GM19351 (cell line): ENCODE results near the gene ZC3H12D.
"Not testable (repeated sequence)": the region's sequence is repeated elsewhere in the genome, so short reads cannot be mapped to it uniquely, and the experiment has no call there.

ENCODE experiments used
- ATAC-seq: cut with Tn5 transposase; IDR thresholded peaks from one replicate; pipeline ENCODE4 v1.9.1; 2021; ENCODE audit warnings: mild to moderate bottlenecking, moderate library complexity; ENCODE audit not compliant: unreplicated experiment

ZC3H12D gene

GRCh38 chr6:149444360-149445094, 40.3 kb downstream of the ZC3H12D start:
- not testable (repeated sequence) for ATAC-seq

DNA sequence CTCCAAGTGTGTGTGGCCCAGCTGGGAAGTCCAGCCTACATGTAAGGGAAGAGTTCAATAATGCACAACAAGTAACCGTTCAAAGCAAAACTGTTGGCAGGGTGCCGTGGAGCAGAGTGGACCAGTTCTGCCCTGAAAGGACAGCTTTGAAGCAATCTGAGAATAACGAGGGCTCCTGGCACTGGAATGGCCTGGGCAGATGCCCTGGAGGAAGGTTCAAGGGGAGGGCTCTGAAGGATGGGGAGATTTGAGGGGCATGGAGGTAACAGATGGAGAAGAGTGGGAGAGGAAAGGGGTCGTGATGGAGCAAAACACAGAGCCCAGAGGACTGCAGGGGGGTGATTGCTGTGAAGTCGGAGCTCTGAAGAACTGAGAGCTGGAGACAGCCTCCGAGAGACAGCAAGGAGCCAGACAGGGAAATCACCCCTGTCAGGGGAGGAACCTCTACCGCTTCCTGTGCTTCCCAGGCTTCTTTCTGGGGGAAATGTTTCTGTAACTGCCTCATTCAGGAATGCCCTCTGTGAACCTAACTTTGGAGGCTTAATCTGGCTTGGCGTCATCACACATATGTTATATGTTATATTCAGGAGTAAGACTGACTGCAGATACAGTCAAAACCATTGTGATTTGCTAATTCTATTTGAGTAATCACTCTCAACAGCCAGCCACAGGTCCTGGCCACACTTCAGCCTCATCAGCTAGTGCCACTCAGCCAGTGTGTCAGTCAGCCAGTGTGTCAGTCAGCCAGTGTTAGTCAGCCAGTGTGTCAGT, 41.2 kb downstream of the ZC3H12D start:
- ATAC-seq: no peak

DNA sequence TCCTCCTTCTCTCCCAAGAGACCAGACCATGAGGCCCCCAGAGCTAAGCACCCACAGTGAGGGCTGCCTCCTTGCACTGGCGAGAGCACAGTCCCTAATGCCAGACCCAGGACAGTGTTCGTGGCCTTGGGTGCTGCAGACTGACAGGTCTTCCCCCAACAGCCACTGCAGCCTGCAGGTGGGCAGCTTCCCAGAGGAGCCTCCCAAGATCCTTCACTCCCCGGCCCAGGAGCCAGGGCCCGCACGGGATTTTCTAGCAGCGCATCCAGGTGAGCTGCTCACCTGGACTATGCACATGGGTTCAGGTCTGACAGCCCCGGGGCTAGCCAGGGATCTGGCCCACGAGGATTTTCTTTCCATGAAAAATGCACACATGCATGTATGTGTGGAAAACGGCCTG, 43.1 kb downstream of the ZC3H12D start:
- no peak for ATAC-seq

DNA sequence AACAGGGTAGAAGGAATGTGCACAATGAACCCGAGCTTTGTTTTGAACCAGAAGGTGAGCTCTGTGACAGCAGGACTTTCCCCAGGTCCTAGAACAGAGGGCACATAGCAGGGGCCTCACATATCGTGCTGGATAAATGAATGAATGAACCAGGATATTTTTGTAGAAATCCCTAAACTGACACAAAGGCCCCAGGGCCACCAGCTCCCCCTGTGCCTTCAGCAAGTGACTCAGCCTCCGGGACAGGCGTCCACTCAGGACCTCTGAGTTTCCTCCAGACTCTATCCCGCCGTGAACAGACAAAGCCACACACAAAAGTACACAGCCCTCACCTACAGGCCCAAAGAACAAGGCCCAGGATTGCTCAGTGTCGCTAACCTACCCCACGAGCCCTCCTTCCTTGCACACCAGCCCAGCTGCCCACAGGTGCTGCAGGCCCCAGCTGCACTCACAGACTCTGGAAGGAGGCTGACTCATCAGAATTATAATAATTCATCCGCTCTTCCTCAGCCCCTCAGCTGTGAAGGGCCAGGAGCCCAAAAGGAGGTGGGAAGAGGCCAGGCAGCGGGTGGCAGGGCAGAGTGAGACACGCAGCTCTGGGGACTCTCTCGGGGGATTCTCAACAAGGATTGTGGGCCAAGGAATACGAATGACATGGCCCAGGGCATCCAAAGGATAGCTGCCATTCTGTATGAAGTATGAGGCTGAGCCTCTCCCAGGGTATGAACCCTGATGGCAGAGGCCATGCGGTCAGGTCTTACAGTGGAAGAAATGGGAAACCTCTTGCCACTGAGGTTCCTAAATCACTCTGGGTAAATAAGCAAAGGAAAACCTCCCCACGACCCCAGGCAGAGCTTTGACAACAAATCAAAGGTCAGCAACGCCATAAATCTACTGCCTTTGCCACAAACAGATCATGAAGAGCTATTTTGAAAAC, 43.8 kb downstream of the ZC3H12D start:
- no peak for ATAC-seq

GRCh38 chr6:149439626-149440025, 45.2 kb downstream of the ZC3H12D start:
- no peak for ATAC-seq

DNA sequence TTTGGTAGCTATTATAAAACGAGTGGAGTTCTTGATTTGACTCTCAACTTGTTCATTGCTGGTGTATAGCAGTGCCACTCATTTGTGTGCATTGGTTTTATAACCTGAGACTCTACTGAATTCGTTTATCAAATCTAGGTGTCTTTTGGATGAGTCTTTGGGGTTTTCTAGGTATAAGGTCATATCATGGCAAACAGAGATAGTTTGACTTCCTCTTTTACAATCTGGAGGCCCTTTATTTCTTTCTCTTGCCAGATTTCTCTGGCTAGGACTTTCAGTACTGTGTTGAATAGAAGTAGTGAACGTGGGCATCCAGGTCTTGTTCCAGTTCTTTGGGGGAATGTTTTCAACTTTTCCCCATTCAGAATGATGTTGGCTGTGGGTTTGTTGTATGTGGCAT, 46.0 kb downstream of the ZC3H12D start:
- ATAC-seq: peak; percentile 61

DNA sequence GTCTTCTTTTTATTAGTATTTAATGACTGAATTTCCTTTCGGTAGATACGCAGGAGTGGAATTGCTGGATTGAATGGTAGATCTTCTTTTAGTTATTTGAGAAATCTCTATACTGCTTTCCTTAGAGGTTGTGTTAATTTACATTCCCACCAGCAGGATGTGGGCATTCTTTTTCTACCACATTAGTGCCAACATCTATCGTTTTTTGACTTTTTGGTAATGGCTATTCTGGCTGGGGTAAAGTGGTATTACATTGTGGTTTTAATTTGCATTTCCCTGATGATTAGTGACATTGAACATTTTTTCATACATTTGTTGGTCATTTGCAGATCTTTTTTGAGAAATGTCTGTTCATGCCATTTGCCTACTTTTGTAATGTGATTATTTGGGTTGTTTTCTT, 47.6 kb downstream of the ZC3H12D start:
- ATAC-seq: no peak

DNA sequence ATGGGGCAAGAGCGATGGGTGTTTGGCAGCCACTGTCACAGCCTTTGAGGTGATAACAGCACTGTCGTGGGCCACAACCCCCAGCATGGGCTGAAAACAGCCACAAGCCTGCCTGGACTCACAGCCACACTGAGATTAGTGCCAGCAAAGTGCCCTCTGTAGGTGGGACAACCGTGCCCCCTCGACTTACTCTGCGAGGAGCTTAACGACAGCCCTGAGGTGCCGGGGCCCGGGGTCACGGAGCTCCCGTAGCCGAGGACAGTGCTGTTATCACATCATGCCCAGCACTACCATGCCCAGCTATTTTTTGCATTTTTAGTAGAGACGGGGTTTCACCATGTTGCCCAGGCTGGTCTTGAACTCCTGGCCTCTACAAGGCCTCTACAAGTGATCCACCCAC, 48.2 kb downstream of the ZC3H12D start:
- no peak for ATAC-seq

GRCh38 chr6:149435919-149436586, 48.8 kb downstream of the ZC3H12D start:
- no peak for ATAC-seq

GRCh38 chr6:149433881-149434280, 50.9 kb downstream of the ZC3H12D start:
- ATAC-seq: no peak

- no peak for ATAC-seq
Observed at GRCh38 chr6:149433405-149433804, 51.4 kb downstream of the ZC3H12D start.

- peak; percentile 96 for ATAC-seq
Observed at GRCh38 chr6:149431905-149432775, 52.7 kb downstream of the ZC3H12D start.

GRCh38 chr6:149429427-149430360, 55.1 kb downstream of the ZC3H12D start:
- no peak for ATAC-seq

GRCh38 chr6:149428606-149429005, 56.2 kb downstream of the ZC3H12D start:
- ATAC-seq: no peak

DNA sequence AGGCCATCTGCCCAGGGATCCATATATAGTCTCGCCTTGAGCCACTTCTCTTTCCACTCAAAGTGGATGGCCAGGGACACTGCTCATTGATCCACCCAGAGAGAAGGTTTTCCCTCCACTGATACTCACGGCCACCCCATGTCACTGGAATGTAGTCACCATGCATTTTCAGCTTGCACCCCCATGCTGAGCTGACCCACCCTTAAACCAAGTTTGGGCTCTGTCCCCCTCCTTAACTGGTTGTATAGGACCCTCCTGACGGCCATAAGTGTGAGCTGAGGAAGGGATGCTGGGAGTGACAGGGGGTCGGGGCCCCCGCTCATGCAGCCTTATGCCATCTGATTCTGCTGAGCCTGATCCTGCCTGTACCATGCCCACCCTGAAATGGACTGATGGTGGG, 59.1 kb downstream of the ZC3H12D start:
- ATAC-seq: no peak

GRCh38 chr6:149425224-149425623, 59.6 kb downstream of the ZC3H12D start:
- no peak for ATAC-seq

- no peak for ATAC-seq
Observed at GRCh38 chr6:149423964-149424440, 60.8 kb downstream of the ZC3H12D start.

DNA sequence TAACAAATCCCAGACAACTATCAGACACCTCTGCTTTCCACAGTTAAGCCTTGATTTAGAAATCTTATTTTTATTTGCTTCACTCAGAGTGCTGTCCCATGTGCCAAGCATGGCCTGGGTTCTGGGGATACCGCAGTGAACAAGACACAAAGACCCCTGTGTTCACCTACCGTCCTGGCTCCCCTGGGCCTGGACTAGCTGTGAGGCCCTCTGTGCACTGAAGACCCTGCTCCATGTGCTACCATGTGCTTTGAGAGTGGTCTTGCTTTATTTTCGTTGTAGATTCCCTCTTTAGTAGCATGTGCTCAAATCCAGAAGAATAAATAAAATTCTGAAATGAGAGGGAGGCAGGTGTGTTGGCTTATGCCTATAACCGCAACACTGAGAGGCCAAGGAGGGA, 62.2 kb downstream of the ZC3H12D start:
- no peak for ATAC-seq

DNA sequence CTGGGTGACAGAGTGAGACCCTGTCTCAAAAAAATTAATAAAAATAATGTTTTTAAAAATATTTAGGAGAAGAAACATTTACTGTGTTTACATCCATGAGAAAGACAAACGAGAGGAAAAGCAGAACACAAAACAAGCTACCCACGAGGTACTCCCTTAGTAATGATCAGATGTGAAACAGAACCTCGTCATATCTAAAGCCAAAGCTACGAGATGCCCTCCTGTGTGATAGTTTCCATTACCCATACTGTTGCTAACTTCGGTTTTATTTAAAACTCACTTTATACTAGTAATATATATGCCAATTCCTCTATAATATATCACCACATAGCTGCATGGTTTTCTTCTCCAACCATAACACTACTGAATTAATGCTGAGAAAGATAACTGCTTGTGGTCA, 63.7 kb downstream of the ZC3H12D start:
- ATAC-seq: no peak
